Transverse colon (tissue), 4 donors: ENCODE results near the gene AP3M1. TPM values are rescaled to one million over a fixed set of nuclear protein-coding genes. Genes with fewer than 3 reads are reported as not detected.

Experiments used
- DNase-seq: peaks from one replicate; pipeline ENCODE4 v3.0.0-alpha.2; 2019
- H3K27ac ChIP-seq, 4 donors: fragments of 200-600 bp; sonication (generic); 2 replicates each; pipeline ENCODE4 v1.5.1; 2016 to 2018; ENCODE audit warnings: inconsistent platforms in 4 of 4
- H3K27me3 ChIP-seq: fragments of 200-600 bp; sonication (generic); 2 replicates; pipeline ENCODE4 v1.5.1; 2017; ENCODE audit warnings: inconsistent platforms
- H3K36me3 ChIP-seq, 4 donors: fragments of 200-600 bp; sonication (generic); 2 replicates each; pipeline ENCODE4 v1.5.1; 2017 to 2019; ENCODE audit warnings: inconsistent platforms in 4 of 4
- H3K4me1 ChIP-seq, 4 donors: fragments of 200-600 bp; sonication (generic); 2 replicates each; pipeline ENCODE4 v1.5.1; 2017 to 2020; ENCODE audit warnings: inconsistent platforms in 4 of 4
- H3K4me3 ChIP-seq, 4 donors: fragments of 200-600 bp; sonication (generic); 1 replicate in 1 of 4; 2 replicates in 3 of 4; pipeline versions ENCODE4 v1.5.1 to v1.6.1; 2017 to 2019; ENCODE audit warnings: inconsistent platforms in 4 of 4
- H3K9me3 ChIP-seq, 2 donors: fragments of 200-600 bp; sonication (generic); 2 replicates each; pipeline ENCODE4 v1.5.1; 2017 to 2019; ENCODE audit warnings: inconsistent platforms in 2 of 2
- EP300 ChIP-seq: sonication (generic); formaldehyde crosslinking; IDR thresholded peaks from one replicate; pipeline ENCODE4 v1.6.1; 2017; ENCODE audit warnings: antibody characterized with exemption, low read depth
- POLR2A ChIP-seq: fragments of 450-650 bp; IDR thresholded peaks from one replicate; pipeline ENCODE4 v1.6.1; 2016; ENCODE audit warnings: antibody characterized with exemption, mild to moderate bottlenecking, moderate library complexity
- POLR2AphosphoS5 ChIP-seq, 3 donors: sonication (generic); formaldehyde crosslinking; IDR thresholded peaks; one replicate each; pipeline ENCODE4 v1.6.1; 2016; ENCODE audit warnings: antibody characterized with exemption in 3 of 3
- WGBS, 2 donors: methylation state at CpG; one replicate each; pipeline ENCODE4 v1.1.5; 2018; ENCODE audit warnings: low coverage in 1 of 2; 5-methylcytosine and 5-hydroxymethylcytosine counted together
- in situ Hi-C, 4 donors: fragments of 200-750 bp; cut with MboI; loops; one replicate each; pipeline versions ENCODE4 v1.15.0 to v1.15.1; 2017; ENCODE audit warnings: low sequenced_read_pairs in 3 of 4, low pct_ligation_motif_present in 1 of 4, low pct_unique_long_range_greater_than_20kb in 1 of 4
- intact Hi-C: fragments of 100-400 bp; cut with DNase I; formaldehyde crosslinking; loops from one replicate; pipeline ENCODE4 v1.15.1; 2023; ENCODE audit warnings: low total_unique reads
- total RNA-seq, 4 donors: library from RNA; depleted of rRNA; stranded (reverse); fragments of >200 nt; gene quantifications; one replicate each; pipeline ENCODE4 v1.1.0, GENCODE V29; 2016
- TF ChIP-seq, protein P1 (sequence below), 5 experiments: fragments of 200-600 bp in 3 of 5; fragments of 450-650 bp in 2 of 5; sonication (generic) in 3 of 5; IDR thresholded peaks; 1 replicate in 2 of 5; 2 replicates in 3 of 5; pipeline ENCODE4 v1.5.1; 2016 to 2017; ENCODE audit warnings: antibody characterized with exemption in 5 of 5, inconsistent platforms in 3 of 5, mild to moderate bottlenecking in 2 of 5, moderate library complexity in 1 of 5

The AP3M1 gene
- total RNA-seq, 4 donors from 2014 or later = 10.1 to 27.3 (median 21.3) TPM

DNA sequence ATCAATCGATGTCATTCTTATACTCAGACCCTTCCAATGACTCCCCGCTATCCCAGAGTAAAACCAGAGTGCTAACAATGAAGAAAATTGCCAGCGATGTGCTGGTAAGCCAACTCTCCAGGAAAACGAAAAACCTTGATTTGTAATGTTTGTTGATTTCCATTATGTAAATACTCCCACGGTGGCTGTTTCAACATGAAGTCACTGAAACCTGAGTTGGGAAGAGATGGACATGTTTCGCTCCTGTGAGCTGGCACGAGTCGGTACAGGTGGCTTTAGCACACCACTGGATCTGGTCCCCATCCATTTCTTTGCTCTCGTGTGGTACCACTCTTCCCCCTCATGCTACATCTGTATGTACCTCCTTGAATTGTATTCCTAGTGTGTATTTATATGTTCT lies 52.9 kb downstream of the AP3M1 start:
- H3K27me3 ChIP-seq = no peaks in the 10 kb centered on the region
- 84 to 97% methylated on average over 6 to 9 of the region's 9 CpGs for WGBS, 2 donors
- no peak overlapping the region for H3K27ac ChIP-seq
- no peak for DNase-seq
- no peak overlapping the region for H3K4me3 ChIP-seq
- in situ Hi-C loops = loop anchor here in 1 of 4 donors (25.0 kb wide), 1 partner anchor 210 kb away; no protein-coding TSS in a partner anchor
- no peaks in the 10 kb centered on the region for H3K4me1 ChIP-seq
- TF ChIP-seq EP300 = no peak
- no peak for TF ChIP-seq POLR2A
- TF ChIP-seq POLR2AphosphoS5 (IDR thresholded peaks at IDR 0.05) = no peak
- TF ChIP-seq, protein P1, sequence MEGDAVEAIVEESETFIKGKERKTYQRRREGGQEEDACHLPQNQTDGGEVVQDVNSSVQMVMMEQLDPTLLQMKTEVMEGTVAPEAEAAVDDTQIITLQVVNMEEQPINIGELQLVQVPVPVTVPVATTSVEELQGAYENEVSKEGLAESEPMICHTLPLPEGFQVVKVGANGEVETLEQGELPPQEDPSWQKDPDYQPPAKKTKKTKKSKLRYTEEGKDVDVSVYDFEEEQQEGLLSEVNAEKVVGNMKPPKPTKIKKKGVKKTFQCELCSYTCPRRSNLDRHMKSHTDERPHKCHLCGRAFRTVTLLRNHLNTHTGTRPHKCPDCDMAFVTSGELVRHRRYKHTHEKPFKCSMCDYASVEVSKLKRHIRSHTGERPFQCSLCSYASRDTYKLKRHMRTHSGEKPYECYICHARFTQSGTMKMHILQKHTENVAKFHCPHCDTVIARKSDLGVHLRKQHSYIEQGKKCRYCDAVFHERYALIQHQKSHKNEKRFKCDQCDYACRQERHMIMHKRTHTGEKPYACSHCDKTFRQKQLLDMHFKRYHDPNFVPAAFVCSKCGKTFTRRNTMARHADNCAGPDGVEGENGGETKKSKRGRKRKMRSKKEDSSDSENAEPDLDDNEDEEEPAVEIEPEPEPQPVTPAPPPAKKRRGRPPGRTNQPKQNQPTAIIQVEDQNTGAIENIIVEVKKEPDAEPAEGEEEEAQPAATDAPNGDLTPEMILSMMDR (IDR thresholded peaks at IDR 0.05) = no peak
- intact Hi-C loops = no loop called here
- no peaks in the 10 kb centered on the region for H3K9me3 ChIP-seq
- peaks cover 0 to 75% (median 37%) of the 10 kb centered on the region in 4 donors for H3K36me3 ChIP-seq

DNA sequence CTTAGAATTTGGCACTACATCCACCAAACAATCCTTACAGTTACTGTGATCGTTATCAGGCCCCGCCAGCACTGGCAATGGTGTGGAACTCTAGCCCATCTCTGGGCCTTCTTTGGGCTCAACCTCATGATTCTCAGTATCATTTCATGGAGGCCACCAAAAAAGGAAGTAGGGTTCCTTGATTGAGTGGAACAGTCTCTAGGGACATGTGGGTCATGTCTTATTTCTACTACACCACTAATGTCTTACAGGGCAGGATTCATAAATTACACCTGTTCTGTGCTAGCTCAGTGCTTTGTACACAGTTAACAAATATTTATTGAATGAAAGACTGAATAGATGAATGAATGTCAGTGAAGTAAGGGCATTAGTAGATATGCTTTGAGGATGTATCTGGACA lies 53.9 kb downstream of the AP3M1 start:
- Histone ChIP-seq H3K4me3 (no peak overlapping the region), H3K36me3 (peaks cover 0 to 69% (median 32%) of the 10 kb centered on the region in 4 donors), H3K27me3 (no peaks in the 10 kb centered on the region), H3K27ac (no peak overlapping the region), H3K4me1 (no peaks in the 10 kb centered on the region), H3K9me3 (no peaks in the 10 kb centered on the region)
- in situ Hi-C loops (loop anchor here in 1 of 4 donors (25.0 kb wide), 1 partner anchor 209 kb away; no protein-coding TSS in a partner anchor), intact Hi-C loops (no loop called here)
- no peak for TF ChIP-seq EP300
- no peak for TF ChIP-seq POLR2A
- no peak for TF ChIP-seq POLR2AphosphoS5 (IDR thresholded peaks at IDR 0.05)
- TF ChIP-seq, protein P1 (IDR thresholded peaks at IDR 0.05) = no peak
- 75 to 81% methylated on average over 2 of the region's 2 CpGs for WGBS, 2 donors
- DNase-seq = no peak

DNA sequence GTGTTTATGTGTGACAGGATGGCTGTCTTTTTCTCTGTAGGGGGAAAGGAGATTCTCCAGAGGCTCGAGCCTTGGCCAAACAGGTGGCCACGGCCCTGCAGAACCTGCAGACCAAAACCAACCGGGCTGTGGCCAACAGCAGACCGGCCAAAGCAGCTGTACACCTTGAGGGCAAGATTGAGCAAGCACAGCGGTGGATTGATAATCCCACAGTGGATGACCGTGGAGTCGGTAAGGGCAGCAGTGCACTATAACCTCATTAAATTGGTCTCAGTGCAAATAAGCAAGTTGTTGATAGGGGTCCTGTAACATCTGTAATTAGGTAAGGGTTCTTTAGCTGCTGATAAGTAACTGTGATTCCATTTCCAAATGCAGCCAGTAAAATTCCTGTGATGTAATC lies 56.4 kb downstream of the AP3M1 start:
- Histone ChIP-seq H3K27ac (no peak overlapping the region), H3K4me3 (no peak overlapping the region), H3K9me3 (no peaks in the 10 kb centered on the region), H3K36me3 (peaks cover 0 to 67% (median 32%) of the 10 kb centered on the region in 4 donors), H3K4me1 (no peaks in the 10 kb centered on the region), H3K27me3 (no peaks in the 10 kb centered on the region)
- in situ Hi-C loops (loop anchor here in 1 of 4 donors (25.0 kb wide), 1 partner anchor 207 kb away; no protein-coding TSS in a partner anchor), intact Hi-C loops (no loop called here)
- DNase-seq = no peak
- 94 to 100% methylated on average over 1 to 7 of the region's 7 CpGs for WGBS, 2 donors
- TF ChIP-seq POLR2A = no peak

DNA sequence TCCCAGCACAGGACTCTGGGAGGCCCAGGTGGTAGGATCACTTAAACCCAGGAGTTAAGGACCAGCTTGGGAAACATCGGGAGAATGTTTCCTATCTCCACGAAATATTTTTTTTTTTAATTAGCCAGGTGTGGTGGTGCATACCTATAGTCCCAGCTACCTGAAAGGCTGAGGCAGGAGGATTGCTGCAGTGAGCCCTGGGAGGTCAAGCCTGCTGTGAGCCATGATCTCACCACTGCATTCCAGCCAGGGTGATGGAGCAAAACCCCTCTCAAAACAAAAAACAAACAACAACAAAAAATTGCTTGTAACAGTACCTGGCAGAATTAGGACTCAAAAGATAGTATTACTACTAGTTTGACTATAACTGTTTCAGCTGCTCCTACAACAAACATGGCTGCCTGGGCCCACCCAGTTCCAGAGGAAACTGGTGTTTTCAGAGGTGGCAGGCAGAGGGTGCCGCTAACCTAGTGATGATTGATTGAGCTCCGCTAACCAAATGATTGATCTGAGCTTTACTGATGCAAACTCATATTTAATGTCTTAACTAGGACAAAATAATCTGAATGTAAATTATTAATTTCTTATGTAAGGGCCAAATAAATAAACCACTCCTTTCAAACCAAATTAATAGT lies 57.0 kb downstream of the AP3M1 start:
- Histone ChIP-seq H3K27me3 (no peaks in the 10 kb centered on the region), H3K4me3 (no peak overlapping the region), H3K27ac (no peak overlapping the region), H3K36me3 (peaks cover 0 to 67% (median 30%) of the 10 kb centered on the region in 4 donors), H3K9me3 (no peaks in the 10 kb centered on the region), H3K4me1 (no peaks in the 10 kb centered on the region)
- WGBS, 2 donors = 98 to 100% methylated on average over 2 to 4 of the region's 4 CpGs
- intact Hi-C loops = no loop called here
- DNase-seq = no peak
- in situ Hi-C loops = loop anchor here in 1 of 4 donors (25.0 kb wide), 1 partner anchor 206 kb away; no protein-coding TSS in a partner anchor
- no peak for TF ChIP-seq POLR2A
- no peak for TF ChIP-seq POLR2AphosphoS5 (IDR thresholded peaks at IDR 0.05)
- no peak for TF ChIP-seq EP300
- TF ChIP-seq, protein P1 (IDR thresholded peaks at IDR 0.05) = no peak
